IMR-90 (cell line): ENCODE results near the gene SDK1. TPM values are rescaled to one million over a fixed set of nuclear protein-coding genes. Genes with fewer than 3 reads are reported as not detected.

Experiments
- ATAC-seq: fragments of 200-7000 bp; cut with Tn5 transposase; 2 replicates; pipeline ENCODE4 v1.9.1; 2020; ENCODE audit warnings: low read depth, mild to moderate bottlenecking, moderate library complexity
- BruUV-seq: library from RNA; stranded (reverse); fragments of 400-500 nt; replicated peaks from 2 replicates; lab custom pipeline; 2021; lab: Mats Ljungman, UMichigan
- CTCF ChIA-PET: fragments of 300-600 bp; formaldehyde crosslinking; extraction: SDS; loops from one replicate; lab custom pipeline; 2021; ENCODE audit warnings: antibody characterized with exemption; lab: Yijun Ruan, JAX
- POLR2A ChIA-PET: fragments of 300-600 bp; sonication (Branson Sonifier 250); formaldehyde crosslinking; loops from one replicate; lab custom pipeline; 2022; ENCODE audit warnings: antibody characterized with exemption; ENCODE audit not compliant: unreplicated experiment; lab: Charles Lee
- DNase-seq: peaks from one replicate; pipeline ENCODE4 v3.0.0; 2013
- H2AFZ ChIP-seq: replicated peaks from 2 replicates; pipeline ENCODE3; 2013; ENCODE audit warnings: low read length, mild to moderate bottlenecking; ENCODE audit not compliant: poor library complexity
- H2AK5ac ChIP-seq: 2 replicates; pipeline ENCODE4 v1.6.1; 2013; ENCODE audit warnings: low read depth, low read length, inconsistent platforms
- H2AK9ac ChIP-seq: replicated peaks from 2 replicates; pipeline ENCODE3; 2013; ENCODE audit warnings: mild to moderate bottlenecking, low read depth, low read length, moderate library complexity; ENCODE audit not compliant: poor library complexity
- H2BK120ac ChIP-seq: 2 replicates; pipeline ENCODE4 v1.6.1; 2013; ENCODE audit warnings: low read depth, low read length, inconsistent platforms
- H2BK15ac ChIP-seq: 3 replicates; pipeline ENCODE4 v1.6.1; 2013; ENCODE audit warnings: low read depth, low read length, inconsistent platforms
- H2BK20ac ChIP-seq: 2 replicates; pipeline ENCODE4 v1.6.1; 2013; ENCODE audit warnings: low read depth, mild to moderate bottlenecking, inconsistent platforms, low read length, moderate library complexity
- H2BK5ac ChIP-seq: 2 replicates; pipeline ENCODE4 v1.6.1; 2013; ENCODE audit warnings: mild to moderate bottlenecking, low read depth, low read length, inconsistent platforms; ENCODE audit not compliant: poor library complexity, severe bottlenecking
- H3K14ac ChIP-seq: replicated peaks from 2 replicates; pipeline ENCODE4 v1.6.1; 2013; ENCODE audit warnings: low read depth, low read length, inconsistent platforms
- H3K18ac ChIP-seq: 2 replicates; pipeline ENCODE4 v1.6.1; 2013; ENCODE audit warnings: low read depth, low read length, control low read depth
- H3K23ac ChIP-seq: 2 replicates; pipeline ENCODE4 v1.6.1; 2013; ENCODE audit warnings: low read depth, low read length, inconsistent platforms
- H3K27ac ChIP-seq: 2 replicates; pipeline ENCODE4 v1.5.1; 2013; ENCODE audit warnings: mild to moderate bottlenecking, control low read depth, low read length; ENCODE audit not compliant: insufficient read depth
- H3K27me3 ChIP-seq: 2 replicates; pipeline ENCODE4 v1.6.1; 2013; ENCODE audit warnings: low read length; ENCODE audit not compliant: control insufficient read depth, insufficient read depth
- H3K36me3 ChIP-seq: 2 replicates; pipeline ENCODE4 v1.6.1; 2013; ENCODE audit warnings: low read length, mixed read lengths; ENCODE audit not compliant: control insufficient read depth, insufficient read depth
- H3K4ac ChIP-seq: 2 replicates; pipeline ENCODE4 v1.6.1; 2013; ENCODE audit warnings: low read depth, low read length, inconsistent platforms
- H3K4me1 ChIP-seq: 2 replicates; pipeline ENCODE4 v1.6.1; 2013; ENCODE audit warnings: low read length, mixed read lengths; ENCODE audit not compliant: control insufficient read depth, insufficient read depth
- H3K4me2 ChIP-seq: 2 replicates; pipeline ENCODE4 v1.6.1; 2013; ENCODE audit warnings: low read depth, mild to moderate bottlenecking, control low read depth, low read length, moderate library complexity
- H3K4me3 ChIP-seq: 2 replicates; pipeline ENCODE4 v1.5.1; 2013; ENCODE audit warnings: low read depth, mild to moderate bottlenecking, control low read depth, low read length, moderate library complexity; ENCODE audit not compliant: insufficient read depth
- H3K56ac ChIP-seq: 2 replicates; pipeline ENCODE4 v1.6.1; 2013; ENCODE audit warnings: low read length, inconsistent platforms; ENCODE audit not compliant: insufficient read depth; ENCODE audit errors: extremely low read depth
- H3K79me1 ChIP-seq, 2 experiments: 2 replicates each; pipeline ENCODE4 v1.6.1; 2013; ENCODE audit warnings: low read length in 2 of 2, inconsistent platforms in 1 of 2, low read depth in 1 of 2
- H3K9ac ChIP-seq: 2 replicates; pipeline ENCODE4 v1.6.1; 2013; ENCODE audit warnings: low read depth, low read length, control low read depth
- H3K9me1 ChIP-seq: 2 replicates; pipeline ENCODE4 v1.6.1; 2013; ENCODE audit warnings: low read length, inconsistent platforms; ENCODE audit not compliant: insufficient read depth
- H3K9me3 ChIP-seq: 2 replicates; pipeline ENCODE4 v1.6.1; 2013; ENCODE audit warnings: low read length; ENCODE audit not compliant: control insufficient read depth, insufficient read depth
- H4K20me1 ChIP-seq: 2 replicates; pipeline ENCODE4 v1.6.1; 2013; ENCODE audit warnings: low read length, inconsistent platforms; ENCODE audit not compliant: insufficient read depth
- H4K5ac ChIP-seq: 2 replicates; pipeline ENCODE4 v1.6.1; 2013; ENCODE audit warnings: mild to moderate bottlenecking, low read depth, low read length, control low read depth
- H4K8ac ChIP-seq, 2 experiments: 2 replicates each; pipeline ENCODE4 v1.6.1; 2013; ENCODE audit warnings: low read depth in 2 of 2, low read length in 2 of 2, control low read depth in 1 of 2, inconsistent platforms in 1 of 2
- H4K91ac ChIP-seq: 2 replicates; pipeline ENCODE4 v1.6.1; 2013; ENCODE audit warnings: low read depth, low read length, inconsistent platforms; ENCODE audit not compliant: insufficient read depth
- BHLHE40 ChIP-seq: fragments of 150-350 bp; IDR thresholded peaks from 2 replicates; pipeline ENCODE4 v1.6.1; 2016; ENCODE audit warnings: mild to moderate bottlenecking, low read depth, low read length
- CTCF ChIP-seq: conservative IDR thresholded peaks from 2 replicates; pipeline ENCODE4 v1.5.1; 2012; ENCODE audit warnings: mild to moderate bottlenecking, low read depth, low read length, improper control_type of control experiment
- MAFK ChIP-seq: IDR thresholded peaks from 2 replicates; pipeline ENCODE4 v1.6.1; 2012; ENCODE audit warnings: low read depth, low read length, improper control_type of control experiment
- MAZ ChIP-seq: IDR thresholded peaks from 2 replicates; pipeline ENCODE4 v1.6.1; 2012; ENCODE audit warnings: low read depth, mild to moderate bottlenecking, low read length, improper control_type of control experiment, moderate library complexity, borderline replicate concordance
- NFE2L2 ChIP-seq: fragments of 150-350 bp; IDR thresholded peaks from 2 replicates; pipeline ENCODE4 v1.6.1; 2016; ENCODE audit warnings: low read depth, mild to moderate bottlenecking, low read length
- POLR2A ChIP-seq: IDR thresholded peaks from 2 replicates; pipeline ENCODE4 v1.6.1; 2012; ENCODE audit warnings: mild to moderate bottlenecking, low read depth, low read length
- SMC3 ChIP-seq: fragments of 150-350 bp; IDR thresholded peaks from 2 replicates; pipeline ENCODE4 v1.6.1; 2016; ENCODE audit warnings: low read depth, mild to moderate bottlenecking, antibody characterized with exemption, low read length, moderate library complexity
- USF2 ChIP-seq: fragments of 150-350 bp; IDR thresholded peaks from 2 replicates; pipeline ENCODE4 v1.6.1; 2017; ENCODE audit warnings: mild to moderate bottlenecking, antibody characterized with exemption, low read length, low read depth
- WGBS, 2 experiments: methylation state at CpG; one replicate each; pipeline versions ENCODE4 v1.1.5 to v1.1.7; 2013; ENCODE audit warnings: missing lambda C conversion rate in 2 of 2; ENCODE audit not compliant: insufficient read length in 1 of 2; ENCODE audit errors: extremely low coverage in 2 of 2; 5-methylcytosine and 5-hydroxymethylcytosine counted together
- dilution Hi-C: fragments of 300-500 bp; cut with HindIII; formaldehyde crosslinking; loops from one replicate; pipeline ENCODE4 v1.14.3; 2018; ENCODE audit warnings: low sequenced_read_pairs; ENCODE audit not compliant: unreplicated experiment
- in situ Hi-C: fragments of 300-500 bp; cut with MboI; formaldehyde crosslinking; loops from 3 replicates; pipeline ENCODE4 v1.14.3; 2019; ENCODE audit warnings: low sequenced_read_pairs, inconsistent platforms, mixed read lengths
- intact Hi-C: fragments of 100-400 bp; cut with micrococcal nuclease; formaldehyde crosslinking; loops from 2 replicates; pipeline ENCODE4 v1.10.0; 2022
- polyA plus RNA-seq, 3 experiments: library from polyadenylated mRNA; depleted of rRNA; stranded (reverse); fragments of >200 nt; gene quantifications; 2 replicates each; pipeline ENCODE4 v1.2.3, GENCODE V29; 2012; ENCODE audit warnings: low replicate concordance in 1 of 3
- total RNA-seq: library from RNA; depleted of rRNA; stranded (reverse); fragments of >200 nt; gene quantifications from 2 replicates; pipeline ENCODE4 v1.2.3, GENCODE V29; 2012

SDK1 gene
- total and polyA plus RNA-seq, 2 of the 4 experiments (the other 2 are of a cell fraction), result 1.5 to 1.6 TPM

GRCh38 chr7:4030346-4030950 lies 729.4 kb downstream of the SDK1 start:
- ATAC-seq (no peak), DNase-seq (no peak)
- Histone ChIP-seq H4K5ac (no peak overlapping the region), H3K4me3 (no peak overlapping the region), H2AFZ (no peak overlapping the region), H4K20me1 (no peaks in the 10 kb centered on the region), H2BK5ac (no peak overlapping the region), H2AK5ac (no peak overlapping the region), H3K27ac (no peak overlapping the region), H3K36me3 (no peaks in the 10 kb centered on the region), H3K9me1 (no peaks in the 10 kb centered on the region), H3K56ac (no peak overlapping the region), H2BK15ac (no peak overlapping the region), H3K4ac (no peak overlapping the region), H2AK9ac (no peak overlapping the region), H3K14ac (no peak overlapping the region), H4K91ac (no peak overlapping the region), H3K18ac (no peak overlapping the region), H3K9ac (no peak overlapping the region), H3K4me2 (no peak overlapping the region), H3K9me3 (peaks cover 2% of the 10 kb centered on the region; the same call in 1 of the 2 replicates), H4K8ac (no peak overlapping the region), H3K27me3 (no peaks in the 10 kb centered on the region), H3K79me1 (no peaks in the 10 kb centered on the region), H2BK20ac (no peak overlapping the region), H2BK120ac (no peak overlapping the region), H3K4me1 (no peaks in the 10 kb centered on the region), H3K23ac (no peak overlapping the region)
- intact Hi-C loops, result no loop called here
- dilution Hi-C loops, result no loop called here
- 68% methylated on average over 12 of the region's 14 CpGs; no CpG with 5 or more reads in 1 of the 2 experiments for WGBS, 2 experiments
- POLR2A ChIA-PET, result no interaction called here
- TF ChIP-seq NFE2L2 (no peak), SMC3 (no peak), POLR2A (no peak), USF2 (no peak), CTCF (no peak), MAFK (no peak), MAZ (no peak), BHLHE40 (no peak)
- in situ Hi-C loops, result no loop called here
- CTCF ChIA-PET, result no interaction called here
- no TSS peak for BruUV-seq
